ENCODE data around the gene FAM181B.

The FAM181B gene

DNA sequence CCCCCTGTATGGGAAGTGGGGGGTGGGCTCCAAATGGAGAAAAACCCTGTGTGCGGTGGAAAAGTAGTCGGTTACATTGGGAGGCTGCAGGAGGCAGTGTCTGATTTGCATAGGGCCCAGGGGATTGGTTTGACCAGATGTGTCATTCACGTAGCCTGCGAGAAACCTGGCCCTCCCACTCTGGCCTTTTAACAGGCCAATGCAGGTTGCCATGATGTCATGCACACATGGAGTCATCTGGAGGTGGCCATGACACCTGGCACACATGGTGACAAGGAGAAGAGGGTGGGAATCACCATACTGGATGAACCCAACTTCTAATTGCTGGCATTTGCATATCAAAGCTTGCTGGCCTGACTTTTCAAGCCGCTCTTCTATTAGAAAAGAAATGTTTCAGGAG is 50.6 kb downstream of the FAM181B start:
- no peak for DNase-seq (ENCODE audit: low read depth in 2 of 2)

DNA sequence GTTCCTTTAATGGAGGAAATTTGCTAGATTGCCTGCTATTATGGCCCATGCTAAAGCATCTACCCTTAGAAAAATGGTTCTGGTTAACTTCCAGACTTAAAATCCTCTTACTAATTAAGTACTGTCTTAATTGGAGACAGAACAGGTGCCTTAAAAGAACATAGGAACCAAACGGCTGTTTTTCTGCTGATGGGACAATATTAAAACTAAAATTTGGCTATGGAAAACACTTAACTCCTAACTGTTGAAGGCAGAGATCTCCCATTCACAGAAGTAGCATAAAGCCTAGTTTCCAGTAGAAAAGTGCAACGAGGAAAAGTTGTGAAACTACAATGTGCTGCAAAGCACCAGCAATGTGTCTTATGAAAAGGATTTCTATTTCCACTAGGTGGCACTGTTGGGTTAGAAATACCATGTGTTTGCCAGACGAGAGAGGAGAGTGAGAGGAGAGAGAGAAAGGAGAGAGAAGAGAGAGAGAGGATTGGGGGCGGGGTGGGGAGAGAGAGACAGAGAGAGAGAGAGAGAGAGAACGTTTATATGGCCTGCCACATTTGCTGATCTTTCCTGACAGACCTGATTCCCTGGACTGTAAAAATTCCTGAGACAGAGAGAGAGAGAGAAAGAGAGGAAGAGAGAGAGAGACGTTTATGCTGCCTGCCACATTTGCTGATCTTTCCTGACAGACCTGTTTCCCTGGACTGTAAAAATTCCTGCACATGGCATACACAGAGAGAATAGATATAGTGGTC is 51.5 kb downstream of the FAM181B start:
- DNase-seq (ENCODE audit: low read depth in 2 of 2) = no peak

DNA sequence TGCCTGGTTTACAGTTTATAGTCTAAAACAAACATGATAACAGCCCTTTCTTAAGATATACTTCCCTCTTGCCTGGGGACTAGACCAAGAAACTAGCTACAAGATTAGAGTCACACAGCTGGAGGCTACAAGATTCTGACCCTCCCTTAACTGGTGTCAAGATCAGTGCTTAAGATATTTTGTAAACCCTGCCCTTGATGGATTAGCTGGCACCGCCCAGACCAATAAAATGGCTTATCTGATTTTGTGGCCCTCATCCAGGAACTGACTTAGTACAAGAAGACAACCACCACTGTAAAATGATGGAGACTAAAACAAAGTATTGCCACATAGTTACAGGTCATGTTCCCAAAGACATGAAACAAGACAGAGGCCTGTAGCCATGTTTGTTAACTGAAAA is 53.4 kb downstream of the FAM181B start:
- no peak for DNase-seq (ENCODE audit: low read depth in 2 of 2)

Measured in activated CD4-positive, alpha-beta T cell treated with anti-CD3 and anti-CD28 coated beads for 24 hours (primary cell).